ENCODE data around the gene BBIP1. TPM values are rescaled to one million over a fixed set of nuclear protein-coding genes. Genes with fewer than 3 reads are reported as not detected.

Gene BBIP1
- total and polyA plus RNA-seq, 9 of the 15 experiments (the other 6 are each of a cell fraction or from before 2014, with no cell fraction given) = 5.2 to 31.0 (median 19.4) TPM

GRCh38 chr10:110918643-110919348 is at the start of gene BBIP1 (continued):
- TF ChIP-seq PBX2 (CRISPR knock-in tag; IDR thresholded peaks at IDR 0.05; ENCODE audit: low read depth) (0 out of 2 replicates have a peak, but pooled peaks have one; percentile 18), PBX2 (tag; conservative IDR thresholded peaks at IDR 0.05; ENCODE audit: low read depth) (no peak; the same call in 1 of the 2 replicates), NFRKB (IDR thresholded peaks at IDR 0.05; ENCODE audit: low read depth) (peak; percentile 84), SMAD4 (CRISPR knock-in tag; conservative IDR thresholded peaks at IDR 0.05) (peak; percentile 30; the same call in 1 of the 2 replicates), BCLAF1 (IDR thresholded peaks at IDR 0.05; ENCODE audit: borderline replicate concordance in 1 of 2, control insufficient read depth in 1 of 2, low read depth in 2 of 2, low read length in 1 of 2) (no peak), ELF2 (CRISPR knock-in tag; IDR thresholded peaks at IDR 0.05) (peak; percentile 46), CTCFL (IDR thresholded peaks at IDR 0.05; ENCODE audit: borderline replicate concordance, insufficient read depth, low read depth, low read length, poor library complexity, severe bottlenecking) (peak; percentile 31), AFF1 (IDR thresholded peaks at IDR 0.05; ENCODE audit: low read depth in 1 of 2, partially characterized antibody in 2 of 2) (peak in 1 of 2 experiments; percentile 30), NCOA1 (IDR thresholded peaks at IDR 0.05; ENCODE audit: low read depth) (0 out of 2 replicates have a peak, but pooled peaks have one; percentile 54), TRIM24 (IDR thresholded peaks at IDR 0.05) (peak in 1 of 2 experiments; percentile 44; a peak in 1 of 4 replicates), ELF1 (tag; IDR thresholded peaks at IDR 0.05) (peak; percentile 93)

Data from K562 (cell line).